ENCODE measurements around the gene PPRC1. TPM values are rescaled to one million over a fixed set of nuclear protein-coding genes. Genes with fewer than 3 reads are reported as not detected.

Gene PPRC1
- total and polyA plus RNA-seq, 12 donors, result 11.1 to 39.9 (median 22.4) TPM

DNA sequence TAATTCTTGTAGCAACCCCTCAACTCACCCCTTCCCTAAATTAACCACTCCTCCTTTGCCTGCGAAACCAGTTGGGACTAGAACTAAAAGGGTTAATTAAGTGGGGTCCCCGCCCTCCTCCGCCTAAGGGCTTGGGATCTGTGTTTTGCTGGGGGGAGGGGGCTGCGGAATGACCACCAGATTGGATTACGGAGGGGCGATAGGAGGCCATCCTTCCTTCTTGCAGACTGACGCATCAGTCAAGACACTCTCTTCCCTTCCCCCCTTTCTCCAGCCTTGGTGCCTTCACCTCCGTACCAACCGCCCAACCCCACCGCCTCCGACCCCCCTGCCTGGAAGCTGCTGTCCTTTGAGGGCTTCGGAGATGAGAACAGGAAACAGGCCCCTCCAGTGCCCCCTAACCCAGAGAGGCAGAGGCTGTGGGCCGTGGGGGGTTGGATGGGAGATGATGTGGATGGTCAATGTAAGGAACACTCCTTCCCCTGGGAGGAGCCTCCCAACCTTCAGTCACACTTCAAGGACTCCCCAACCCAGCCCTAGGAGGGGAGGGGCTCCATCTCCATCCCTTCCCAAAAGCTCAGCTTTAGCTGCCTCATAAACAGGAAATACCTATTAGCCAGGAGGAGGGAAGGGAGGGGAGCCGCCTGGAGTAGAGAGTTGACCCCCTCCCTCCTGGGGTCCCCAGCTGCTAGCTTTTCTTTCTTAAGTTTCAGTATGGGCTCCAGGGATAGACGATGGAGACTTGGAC is 11.7 kb upstream of the PPRC1 start:
- TF ChIP-seq POLR2A (IDR thresholded peaks at IDR 0.05), result no peak
- no peak for TF ChIP-seq CTCF (IDR thresholded peaks at IDR 0.05)
- Histone ChIP-seq H3K9me3 (replicated peaks in 1 of 3) (no peaks in the 10 kb centered on the region), H3K4me1 (replicated peaks in 1 of 2) (peaks cover 31 to 37% of the 10 kb centered on the region in 2 donors), H3K36me3 (replicated peaks in 1 of 2) (no peaks in the 10 kb centered on the region), H3K4me3 (peak overlapping the region in 3 of 4 donors; percentile 40 to 79 (median 73)), H3K27ac (peak overlapping the region; percentile 46 to 99 (median 96)), H3K27me3 (no peaks in the 10 kb centered on the region)
- WGBS, 4 donors, result 7 to 16% (median 9%) methylated on average over 6 to 15 of the region's 15 CpGs
- intact Hi-C loops (cut with DNase I), result no loop called here
- peak; percentile 31 to 85 (median 61) for DNase-seq

DNA sequence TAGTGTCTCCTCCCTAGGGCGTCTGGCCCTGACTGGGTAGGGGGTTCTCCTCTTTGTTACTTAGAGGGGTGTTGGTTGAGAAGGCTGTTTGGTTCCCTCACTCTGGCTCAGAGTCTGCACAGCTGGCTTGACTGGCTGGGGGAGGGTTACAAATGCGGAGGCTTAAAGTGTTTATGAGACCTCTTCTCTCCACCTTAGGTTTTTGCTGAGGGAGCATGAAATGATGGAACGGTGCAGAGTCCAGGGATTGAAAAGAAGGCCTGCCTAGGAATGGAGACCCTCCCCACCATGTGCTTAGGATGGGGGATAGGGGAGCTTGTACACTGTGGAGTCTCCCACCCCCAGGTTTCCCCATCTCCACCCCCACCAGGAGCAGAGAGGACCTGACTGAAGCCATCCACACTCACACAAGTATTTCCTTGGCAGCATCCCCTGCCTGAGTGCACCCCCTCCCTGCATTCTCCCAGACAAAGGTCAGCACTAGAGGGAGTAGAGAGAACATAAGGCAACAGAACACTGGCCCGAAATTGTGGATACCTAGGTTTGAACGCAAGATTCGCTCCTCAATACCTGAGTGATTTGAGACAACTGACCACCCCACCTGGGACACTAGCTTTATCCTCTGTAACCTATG is 11.0 kb upstream of the PPRC1 start:
- peak overlapping the region in 4 of 5 donors; percentile 93 to 99 (median 96) for H3K27ac ChIP-seq

GRCh38 chr10:102122450-102122849 is 10.4 kb upstream of the PPRC1 start:
- H3K36me3 ChIP-seq (replicated peaks in 1 of 2), result no peaks in the 10 kb centered on the region
- no peaks in the 10 kb centered on the region for H3K27me3 ChIP-seq
- WGBS, 4 donors, result 94 to 100% (median 97%) methylated on average over 1 of the region's 1 CpG
- no peaks in the 10 kb centered on the region for H3K9me3 ChIP-seq (replicated peaks in 1 of 3)
- H3K27ac ChIP-seq, result no peak overlapping the region
- DNase-seq, result no peak
- TF ChIP-seq POLR2A (IDR thresholded peaks at IDR 0.05) (no peak), CTCF (IDR thresholded peaks at IDR 0.05) (no peak)
- peaks cover 18 to 24% of the 10 kb centered on the region in 2 donors for H3K4me1 ChIP-seq (replicated peaks in 1 of 2)
- intact Hi-C loops (cut with DNase I), result no loop called here
- H3K4me3 ChIP-seq, result no peak overlapping the region

More for the DNA sequence above, 11.0 kb upstream of the PPRC1 start:
- peak in 3 of 7 donors; percentile 13 to 43 (median 17) for DNase-seq
- no peaks in the 10 kb centered on the region for H3K36me3 ChIP-seq (replicated peaks in 1 of 2)
- H3K27me3 ChIP-seq, result no peaks in the 10 kb centered on the region
- intact Hi-C loops (cut with DNase I), result no loop called here
- TF ChIP-seq CTCF (IDR thresholded peaks at IDR 0.05) (no peak), POLR2A (IDR thresholded peaks at IDR 0.05) (no peak)
- no peaks in the 10 kb centered on the region for H3K9me3 ChIP-seq (replicated peaks in 1 of 3)
- WGBS, 4 donors, result 52 to 62% (median 59%) methylated on average over 6 of the region's 6 CpGs
- peaks cover 24 to 30% of the 10 kb centered on the region in 2 donors for H3K4me1 ChIP-seq (replicated peaks in 1 of 2)
- peak overlapping the region in 1 of 4 donors; percentile 79 for H3K4me3 ChIP-seq

DNA sequence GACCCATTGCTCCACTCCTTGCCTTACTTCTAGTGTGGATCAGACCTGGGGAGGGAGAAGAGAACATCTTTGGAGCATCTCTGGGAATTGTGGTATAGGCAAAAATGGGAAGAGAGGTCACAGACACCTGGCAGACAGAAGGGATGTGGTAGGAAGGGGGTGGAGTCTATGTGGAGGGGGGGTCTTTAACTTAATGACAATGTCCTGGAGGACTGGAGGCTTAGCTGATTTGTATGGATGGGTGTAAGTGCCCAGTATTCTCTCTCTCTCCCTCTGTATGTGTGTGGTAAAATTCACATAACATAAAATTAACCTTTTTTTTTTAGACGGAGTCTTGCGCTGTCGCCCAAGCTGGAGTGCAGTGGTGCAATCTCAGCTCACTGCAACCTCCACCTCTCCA is 9.6 kb upstream of the PPRC1 start:
- no peak overlapping the region for H3K4me3 ChIP-seq
- no peaks in the 10 kb centered on the region for H3K9me3 ChIP-seq (replicated peaks in 1 of 3)
- DNase-seq, result no peak
- H3K27me3 ChIP-seq, result no peaks in the 10 kb centered on the region
- peaks cover 11 to 16% of the 10 kb centered on the region in 2 donors for H3K4me1 ChIP-seq (replicated peaks in 1 of 2)
- WGBS, 4 donors, result 90 to 94% (median 93%) methylated on average over 3 of the region's 3 CpGs
- intact Hi-C loops (cut with DNase I), result no loop called here
- no peaks in the 10 kb centered on the region for H3K36me3 ChIP-seq (replicated peaks in 1 of 2)
- no peak overlapping the region for H3K27ac ChIP-seq
- TF ChIP-seq CTCF (IDR thresholded peaks at IDR 0.05), result no peak

Measured in adrenal gland (tissue), 12 donors.